ENCODE results near the gene SCYGR6.

Gene SCYGR6

GRCh38 chr2:227713291-227713690, 11.3 kb downstream of the SCYGR6 start:
- DNase-seq (ENCODE audit: low read depth, low spot score): no peak

DNA sequence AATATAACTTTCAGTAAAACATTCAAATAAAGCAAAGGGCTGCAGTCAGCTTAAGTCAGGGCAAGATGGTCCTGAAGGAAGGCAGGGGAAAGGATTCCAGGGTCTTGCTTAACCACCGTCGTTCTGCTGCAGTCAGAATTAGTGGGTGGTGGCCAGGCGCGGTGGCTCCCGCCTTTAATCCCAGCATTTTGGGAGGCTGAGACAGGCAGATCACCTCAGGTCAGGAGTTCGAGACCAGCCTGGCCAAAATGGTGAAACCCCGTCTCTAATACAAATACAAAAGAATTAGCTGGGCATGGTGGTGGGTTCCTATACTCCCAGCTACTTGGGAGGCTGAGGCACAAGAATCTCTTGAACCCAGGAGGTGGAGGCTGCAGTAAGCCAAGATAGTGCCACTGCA, 13.6 kb downstream of the SCYGR6 start:
- DNase-seq (ENCODE audit: low read depth, low spot score): no peak

- no peak for DNase-seq (ENCODE audit: low read depth, low spot score)
Measured at GRCh38 chr2:227707390-227707789, 17.2 kb downstream of the SCYGR6 start.

GRCh38 chr2:227706859-227707258, 17.7 kb downstream of the SCYGR6 start:
- DNase-seq (ENCODE audit: low read depth, low spot score): no peak

- DNase-seq (ENCODE audit: low read depth, low spot score): no peak
Measured at GRCh38 chr2:227703961-227704360, 20.6 kb downstream of the SCYGR6 start.

DNA sequence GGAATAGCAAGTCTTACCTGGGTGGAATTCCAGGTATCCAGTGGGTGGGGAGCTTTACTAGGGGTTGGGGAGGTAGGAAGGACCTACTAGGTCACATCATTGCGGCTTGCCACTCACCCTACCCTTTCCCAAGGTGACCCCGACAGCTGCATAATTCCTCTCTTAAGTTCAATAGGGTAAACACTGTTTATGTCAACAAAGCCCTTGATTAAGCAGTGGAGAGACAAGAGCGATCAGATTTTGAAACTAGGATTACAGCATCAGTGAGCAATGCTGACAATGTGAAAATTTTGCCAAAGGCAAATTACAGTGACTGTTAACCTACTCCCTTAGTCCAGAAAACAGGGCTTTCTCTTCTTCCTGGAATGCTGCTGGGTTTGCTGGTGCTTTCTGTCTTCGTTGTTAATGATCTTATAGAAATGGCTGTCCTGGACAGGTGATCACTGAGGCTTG, 21.3 kb downstream of the SCYGR6 start:
- no peak for DNase-seq (ENCODE audit: low read depth, low spot score)

GRCh38 chr2:227701556-227701955, 23.0 kb downstream of the SCYGR6 start:
- no peak for DNase-seq (ENCODE audit: low read depth, low spot score)

DNA sequence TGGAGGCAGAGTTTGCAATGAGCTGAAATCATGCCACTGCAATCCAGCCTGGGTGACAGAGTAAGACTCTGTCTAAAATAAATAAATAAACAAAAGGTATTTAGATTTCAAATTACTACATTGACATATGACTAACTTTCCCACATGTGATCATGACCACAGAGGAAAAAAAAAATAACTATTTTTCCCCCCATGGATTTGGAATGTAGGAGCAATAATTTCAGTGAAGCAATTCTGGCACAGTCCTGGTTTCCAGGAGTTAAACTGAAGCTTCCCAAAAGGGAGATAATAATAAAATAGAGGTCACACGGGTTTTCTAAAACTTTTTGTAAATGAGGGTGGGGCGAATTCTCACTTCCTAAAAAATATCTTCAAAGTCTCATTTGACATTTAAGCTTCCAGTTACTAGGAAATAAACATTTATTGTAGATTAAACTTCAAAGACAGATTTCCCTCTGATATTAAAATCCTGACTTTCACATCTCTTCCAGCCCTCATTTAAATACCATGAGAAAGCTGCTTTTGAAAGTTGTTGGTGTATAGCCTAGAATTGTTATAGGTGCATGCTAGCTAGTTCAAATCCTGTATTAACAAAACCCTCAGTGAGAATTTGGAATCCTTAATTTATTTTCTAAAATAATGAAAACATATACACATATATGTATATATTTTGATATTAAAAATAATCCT, 27.4 kb downstream of the SCYGR6 start:
- DNase-seq (ENCODE audit: low read depth, low spot score): no peak

DNA sequence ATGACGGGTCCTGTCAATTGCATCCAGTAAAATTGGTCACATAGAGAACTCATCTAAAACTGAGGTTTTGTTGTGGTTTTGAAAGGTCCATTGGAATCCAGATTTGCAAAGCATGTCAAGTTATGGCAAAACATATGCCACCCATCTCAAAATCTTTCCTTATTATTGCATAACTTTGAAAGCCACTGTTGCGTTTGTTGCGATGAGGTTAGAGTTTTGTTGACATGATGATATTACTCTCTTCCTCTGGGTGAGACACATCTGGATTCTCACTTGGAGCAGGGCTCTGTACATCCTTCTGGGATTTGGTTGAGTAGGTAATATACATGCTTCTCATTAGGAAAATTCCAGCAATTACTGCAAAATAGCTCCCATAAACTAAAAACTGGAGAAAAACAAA, 37.4 kb downstream of the SCYGR6 start:
- DNase-seq (ENCODE audit: low read depth, low spot score): no peak

GRCh38 chr2:227684258-227684657, 40.3 kb downstream of the SCYGR6 start:
- no peak for DNase-seq (ENCODE audit: low read depth, low spot score)

DNA sequence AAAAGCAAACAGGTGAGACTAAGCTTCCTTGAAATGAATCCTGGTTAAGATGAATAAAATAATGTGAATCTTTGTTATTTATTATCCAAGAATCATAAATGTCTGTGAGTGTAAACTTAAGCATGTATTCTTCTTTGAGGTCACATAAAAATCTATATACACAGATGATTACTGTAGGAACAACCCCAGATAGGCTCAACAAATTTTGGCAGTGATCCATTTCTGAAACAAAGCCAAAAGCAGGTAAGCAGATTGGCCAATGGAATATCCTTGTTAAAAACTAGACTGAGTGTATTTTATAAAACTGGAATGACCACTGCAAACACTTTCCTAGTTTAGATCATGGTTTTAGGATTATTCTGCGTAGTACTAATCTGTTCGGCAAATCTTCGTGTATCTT, 46.6 kb downstream of the SCYGR6 start:
- DNase-seq (ENCODE audit: low read depth, low spot score): no peak

- no peak for DNase-seq (ENCODE audit: low read depth, low spot score)
Measured at GRCh38 chr2:227674485-227674884, 50.1 kb downstream of the SCYGR6 start.
